KOPT-K1 (cell line): Measurements from ENCODE around the gene IDI1.
A peak's percentile ranks its signal among the peaks of the same experiment; 100 is the strongest.
"Not testable (repeated sequence)": the region's sequence is repeated elsewhere in the genome, so short reads cannot be mapped to it uniquely, and the experiment has no call there.

Experiments used
- H3K27ac ChIP-seq: fragments of 200-600 bp; sonication (generic); 2 replicates; pipeline ENCODE4 v1.5.1; 2016; ENCODE audit warnings: antibody characterized with exemption, mild to moderate bottlenecking, low read depth, low read length; ENCODE audit not compliant: poor library complexity, severe bottlenecking
- H3K36me3 ChIP-seq: fragments of 200-600 bp; sonication (generic); 2 replicates; pipeline ENCODE4 v1.5.1; 2017; ENCODE audit warnings: antibody characterized with exemption, mild to moderate bottlenecking, low read length, moderate library complexity; ENCODE audit not compliant: insufficient read depth
- H3K9me3 ChIP-seq: fragments of 200-600 bp; sonication (generic); 2 replicates; pipeline ENCODE4 v1.5.1; 2017; ENCODE audit warnings: antibody characterized with exemption, low read length, mild to moderate bottlenecking; ENCODE audit not compliant: insufficient read depth, poor library complexity, severe bottlenecking

IDI1 gene

GRCh38 chr10:1074052-1074747 lies 25.3 kb upstream of the IDI1 start:
- H3K9me3 ChIP-seq, result no peaks in the 10 kb centered on the region
- peaks cover 72% of the 10 kb centered on the region for H3K36me3 ChIP-seq
- H3K27ac ChIP-seq, result no peak overlapping the region

DNA sequence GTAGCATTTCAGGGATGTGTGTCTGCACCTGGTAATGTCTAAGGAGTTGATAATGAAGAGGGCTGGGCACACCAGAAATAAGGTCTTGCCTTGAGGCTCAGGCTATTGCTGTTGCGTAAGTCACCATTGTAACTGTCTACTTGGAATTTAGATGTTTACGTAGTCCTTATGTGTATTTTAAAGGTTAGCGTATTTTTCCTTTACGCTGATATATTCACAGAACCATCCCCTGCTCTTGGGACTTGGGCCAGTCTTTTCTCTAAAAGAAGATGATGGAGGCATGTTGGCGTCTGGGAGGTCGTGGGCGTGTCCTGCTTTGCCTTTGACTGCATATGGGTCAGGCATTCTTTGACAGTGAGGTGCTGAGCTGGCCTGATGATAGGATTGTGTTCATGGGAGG lies 22.0 kb upstream of the IDI1 start:
- Histone ChIP-seq H3K9me3 (no peaks in the 10 kb centered on the region), H3K27ac (no peak overlapping the region), H3K36me3 (peaks cover 45% of the 10 kb centered on the region)

- no peak overlapping the region for H3K27ac ChIP-seq
- peaks cover 32% of the 10 kb centered on the region for H3K36me3 ChIP-seq
- H3K9me3 ChIP-seq, result no peaks in the 10 kb centered on the region
These were observed 19.8 kb upstream of the IDI1 start for GRCh38 chr10:1068380-1069361.

DNA sequence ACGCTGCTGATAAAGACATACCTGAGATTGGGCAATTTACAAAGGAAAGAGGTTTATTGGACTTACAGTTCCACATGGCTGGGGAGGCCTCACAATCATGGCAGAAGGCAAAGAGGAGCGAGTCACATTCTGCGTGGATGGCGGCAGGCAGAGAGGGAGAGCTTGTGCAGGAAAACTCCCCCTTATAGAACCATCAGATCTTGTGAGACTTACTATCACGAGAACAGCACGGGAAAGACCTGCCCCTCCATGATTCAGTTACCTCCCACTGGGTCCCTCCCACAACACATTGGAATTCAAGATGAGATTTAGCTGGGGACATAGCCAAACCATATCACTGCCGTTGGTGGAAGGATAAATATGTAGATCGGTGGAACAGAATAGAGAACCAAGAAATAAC lies 17.8 kb upstream of the IDI1 start:
- H3K27ac ChIP-seq, H3K9me3 ChIP-seq: not testable (repeated sequence)
- peaks cover 18% of the 10 kb centered on the region for H3K36me3 ChIP-seq

DNA sequence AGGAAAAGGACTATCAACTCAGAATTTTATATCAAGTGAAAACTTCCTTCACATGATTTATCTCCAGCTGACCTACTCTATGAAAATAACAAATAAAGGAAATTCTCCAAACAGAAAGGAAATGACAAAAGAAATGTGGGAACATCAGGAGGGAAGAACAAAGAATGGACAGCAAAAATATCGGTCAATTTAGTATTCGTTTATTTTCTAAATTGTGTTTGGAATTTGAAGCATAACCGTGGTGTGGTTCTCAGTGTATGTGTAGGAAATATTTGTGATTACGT lies 16.0 kb upstream of the IDI1 start:
- no peak overlapping the region for H3K27ac ChIP-seq
- no peaks in the 10 kb centered on the region for H3K9me3 ChIP-seq
- H3K36me3 ChIP-seq, result peaks cover 12% of the 10 kb centered on the region

- H3K9me3 ChIP-seq, result no peaks in the 10 kb centered on the region
- H3K27ac ChIP-seq, result peak overlapping the region; percentile 58
- peaks cover 18% of the 10 kb centered on the region for H3K36me3 ChIP-seq
These were observed 14.4 kb upstream of the IDI1 start for GRCh38 chr10:1063232-1063865.

GRCh38 chr10:1061930-1062774 lies 13.2 kb upstream of the IDI1 start:
- Histone ChIP-seq H3K36me3 (peaks cover 18% of the 10 kb centered on the region), H3K9me3 (no peaks in the 10 kb centered on the region), H3K27ac (peak overlapping the region; percentile 58)

GRCh38 chr10:1059902-1060301 lies 11.0 kb upstream of the IDI1 start:
- no peaks in the 10 kb centered on the region for H3K9me3 ChIP-seq
- peaks cover 20% of the 10 kb centered on the region for H3K36me3 ChIP-seq
- H3K27ac ChIP-seq, result no peak overlapping the region

DNA sequence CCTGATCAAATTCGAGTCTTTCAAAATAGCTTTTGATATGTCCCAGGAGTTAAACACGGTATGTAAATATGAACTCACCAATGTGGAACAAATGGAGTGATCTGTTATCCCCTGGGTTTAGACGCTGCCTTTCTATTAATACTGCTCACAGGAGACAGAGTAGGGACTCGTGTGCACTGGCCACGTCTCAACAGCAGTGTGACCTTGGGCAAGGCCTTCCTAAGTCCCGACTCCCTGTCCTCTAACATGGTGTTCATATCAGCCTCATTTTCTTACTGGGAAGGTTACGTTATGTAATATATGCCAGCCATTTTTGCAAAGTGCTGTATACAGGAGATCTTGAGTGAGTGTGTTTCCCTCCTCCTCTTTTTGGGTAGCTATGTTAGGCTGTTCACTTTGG lies 9.1 kb upstream of the IDI1 start:
- H3K27ac ChIP-seq, result peak overlapping the region; percentile 90
- no peaks in the 10 kb centered on the region for H3K9me3 ChIP-seq
- peaks cover 28% of the 10 kb centered on the region for H3K36me3 ChIP-seq

GRCh38 chr10:1057106-1057657 lies 8.3 kb upstream of the IDI1 start:
- Histone ChIP-seq H3K36me3 (peaks cover 36% of the 10 kb centered on the region), H3K9me3 (no peaks in the 10 kb centered on the region), H3K27ac (peak overlapping the region; percentile 90)

DNA sequence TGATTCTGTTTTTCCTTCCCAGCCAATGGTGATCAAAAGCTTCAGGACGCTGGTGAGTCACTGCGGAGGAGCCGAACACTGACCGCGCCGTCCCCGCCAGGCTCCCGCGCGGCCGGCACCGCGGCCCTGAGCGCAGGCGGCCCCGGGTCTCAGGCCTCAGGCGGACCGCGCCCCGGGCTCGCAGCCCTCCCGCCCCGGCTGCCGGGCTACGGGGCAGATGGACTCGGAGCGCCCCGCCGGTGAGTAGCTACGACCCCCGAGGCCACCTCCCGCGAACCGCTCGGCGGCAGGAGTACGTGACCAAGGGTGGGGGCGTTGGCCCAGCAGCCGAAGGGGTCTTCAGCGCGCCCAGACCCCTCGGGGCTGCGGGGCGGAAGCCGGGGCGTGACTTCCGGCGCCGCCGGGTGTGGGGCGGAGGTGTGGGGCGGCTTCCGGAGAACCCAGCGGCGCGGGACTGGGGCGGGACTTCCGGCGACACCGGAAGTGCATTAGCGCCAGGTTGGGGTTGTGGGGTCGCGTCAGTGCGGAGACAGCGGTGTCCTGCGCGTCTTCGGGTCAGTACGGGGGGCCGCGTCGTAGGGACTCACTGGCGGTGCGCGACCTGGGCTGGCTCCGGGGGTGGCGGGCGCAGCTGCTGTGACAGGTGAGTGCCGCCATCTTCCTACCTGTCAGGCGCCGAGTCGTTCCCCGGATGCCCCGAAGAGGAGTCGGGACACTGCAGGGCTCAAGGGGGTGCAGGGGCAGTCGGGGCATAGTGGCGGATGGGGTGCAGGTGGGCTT lies 7.6 kb upstream of the IDI1 start, which contains the start of gene WDR37:
TSS of gene WDR37 (plus strand) at position 60 of the 780 bp plus-strand sequence. CDS start 15,771 bp downstream, outside the sequence.
- Histone ChIP-seq H3K9me3 (no peaks in the 10 kb centered on the region), H3K27ac (peak within 1 kb of the TSS; percentile 90), H3K36me3 (peaks cover 43% of the 10 kb centered on the region)

DNA sequence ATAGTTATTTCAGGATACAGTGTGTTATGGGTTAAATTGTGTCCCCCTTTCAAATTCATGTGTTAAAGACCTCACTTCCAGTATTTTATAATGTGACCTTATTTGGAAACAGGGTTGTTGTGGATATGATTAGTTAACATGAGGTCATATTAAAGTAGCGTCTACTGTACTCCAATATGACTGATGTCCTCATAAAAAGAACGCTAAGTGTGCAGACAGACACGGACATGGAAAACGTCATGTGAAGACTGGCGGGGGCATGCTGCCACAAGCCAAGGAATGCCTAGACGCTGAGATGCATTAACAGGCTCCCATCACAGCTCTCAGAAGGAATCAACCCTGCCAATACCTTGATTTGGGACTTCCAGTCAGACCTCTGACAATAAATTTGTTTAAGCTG lies 5.8 kb upstream of the IDI1 start:
- peak overlapping the region; percentile 90 for H3K27ac ChIP-seq
- no peaks in the 10 kb centered on the region for H3K9me3 ChIP-seq
- peaks cover 53% of the 10 kb centered on the region for H3K36me3 ChIP-seq

GRCh38 chr10:1050554-1050953 lies 1.6 kb upstream of the IDI1 start:
- no peaks in the 10 kb centered on the region for H3K9me3 ChIP-seq

GRCh38 chr10:1050145-1050544 lies 1.2 kb upstream of the IDI1 start:
- Histone ChIP-seq H3K36me3 (peaks cover 59% of the 10 kb centered on the region), H3K9me3 (no peaks in the 10 kb centered on the region), H3K27ac (peak overlapping the region; percentile 89)

More at GRCh38 chr10:1050554-1050953, 1.6 kb upstream of the IDI1 start:
- peak overlapping the region; percentile 18 for H3K27ac ChIP-seq
- H3K36me3 ChIP-seq, result peaks cover 55% of the 10 kb centered on the region
